Suprapubic skin (tissue), 4 donors: ENCODE measurements around the gene ITIH2. TPM values are rescaled to one million over a fixed set of nuclear protein-coding genes. Genes with fewer than 3 reads are reported as not detected.
"Not testable (repeated sequence)": the region's sequence is repeated elsewhere in the genome, so short reads cannot be mapped to it uniquely, and the experiment has no call there.

Experiments
- DNase-seq, 2 donors: peaks; one replicate each; pipeline ENCODE4 v3.0.0-alpha.2; 2019; ENCODE audit warnings: low spot score in 2 of 2
- H3K27ac ChIP-seq: fragments of 200-600 bp; sonication (generic); one replicate; pipeline ENCODE4 v1.5.1; 2019
- H3K27me3 ChIP-seq: fragments of 200-600 bp; sonication (generic); one replicate; pipeline ENCODE4 v1.5.1; 2019
- H3K36me3 ChIP-seq: fragments of 200-600 bp; sonication (generic); one replicate; pipeline ENCODE4 v1.5.1; 2019
- H3K4me1 ChIP-seq: fragments of 200-600 bp; sonication (generic); one replicate; pipeline ENCODE4 v1.5.1; 2019
- H3K4me3 ChIP-seq: fragments of 200-600 bp; sonication (generic); one replicate; pipeline ENCODE4 v1.5.1; 2019; ENCODE audit warnings: mild to moderate bottlenecking
- H3K9me3 ChIP-seq: fragments of 200-600 bp; sonication (generic); one replicate; pipeline ENCODE4 v1.5.1; 2019
- CTCF ChIP-seq, 2 donors: fragments of 200-600 bp in 1 of 2; fragments of 450-650 bp in 1 of 2; sonication (generic) in 1 of 2; IDR thresholded peaks; one replicate each; pipeline ENCODE4 v1.5.1; 2016 to 2019; ENCODE audit warnings: antibody characterized with exemption in 2 of 2, mild to moderate bottlenecking in 1 of 2, moderate library complexity in 1 of 2
- EP300 ChIP-seq: sonication (generic); formaldehyde crosslinking; IDR thresholded peaks from one replicate; pipeline ENCODE4 v1.6.1; 2017; ENCODE audit warnings: antibody characterized with exemption
- POLR2A ChIP-seq, 2 donors: fragments of 450-650 bp; IDR thresholded peaks; one replicate each; pipeline ENCODE4 v1.6.1; 2017; ENCODE audit warnings: antibody characterized with exemption in 2 of 2, mild to moderate bottlenecking in 2 of 2, moderate library complexity in 2 of 2
- POLR2AphosphoS5 ChIP-seq, 3 donors: sonication (generic); formaldehyde crosslinking; IDR thresholded peaks; one replicate each; pipeline ENCODE4 v1.6.1; 2017; ENCODE audit warnings: antibody characterized with exemption in 3 of 3
- WGBS: methylation state at CpG from one replicate; pipeline ENCODE4 v1.1.5; 2018; 5-methylcytosine and 5-hydroxymethylcytosine counted together
- total RNA-seq, 4 donors: library from RNA; depleted of rRNA; stranded (reverse); fragments of >200 nt; gene quantifications; one replicate each; pipeline ENCODE4 v1.1.0, GENCODE V29; 2016

ITIH2 gene
- total RNA-seq, 4 donors from 2014 or later, result 0.24 TPM; not detected in 3

GRCh38 chr10:7722927-7723529 is 19.9 kb downstream of the ITIH2 start:
- Histone ChIP-seq H3K27ac (no peak overlapping the region), H3K27me3 (peaks cover 5% of the 10 kb centered on the region), H3K36me3 (no peaks in the 10 kb centered on the region), H3K9me3 (no peaks in the 10 kb centered on the region), H3K4me3 (no peak overlapping the region), H3K4me1 (no peaks in the 10 kb centered on the region)
- WGBS, result 90% methylated on average over 18 of the region's 18 CpGs
- TF ChIP-seq POLR2A (IDR thresholded peaks at IDR 0.05) (no peak), CTCF (IDR thresholded peaks at IDR 0.05) (no peak), EP300 (no peak), POLR2AphosphoS5 (IDR thresholded peaks at IDR 0.05) (no peak)
- DNase-seq, result no peak

- DNase-seq, result no peak
- Histone ChIP-seq H3K4me1 (no peaks in the 10 kb centered on the region), H3K27me3 (peaks cover 4% of the 10 kb centered on the region), H3K27ac (no peak overlapping the region), H3K4me3 (no peak overlapping the region), H3K9me3 (no peaks in the 10 kb centered on the region), H3K36me3 (no peaks in the 10 kb centered on the region)
- WGBS, result 96% methylated on average over 8 of the region's 13 CpGs
- TF ChIP-seq POLR2AphosphoS5 (IDR thresholded peaks at IDR 0.05), result no peak
- no peak for TF ChIP-seq CTCF (IDR thresholded peaks at IDR 0.05)
- TF ChIP-seq EP300, result no peak
- no peak for TF ChIP-seq POLR2A (IDR thresholded peaks at IDR 0.05)
Measured at GRCh38 chr10:7734821-7735220, 31.7 kb downstream of the ITIH2 start.

GRCh38 chr10:7738536-7739407 is 35.7 kb downstream of the ITIH2 start:
- no peak overlapping the region for H3K27ac ChIP-seq
- WGBS, result 64% methylated on average over 20 of the region's 20 CpGs
- H3K27me3 ChIP-seq, result peaks cover 4% of the 10 kb centered on the region
- no peaks in the 10 kb centered on the region for H3K4me1 ChIP-seq
- no peaks in the 10 kb centered on the region for H3K36me3 ChIP-seq
- no peaks in the 10 kb centered on the region for H3K9me3 ChIP-seq
- DNase-seq, result no peak
- TF ChIP-seq POLR2A (IDR thresholded peaks at IDR 0.05), result no peak
- no peak for TF ChIP-seq EP300
- no peak overlapping the region for H3K4me3 ChIP-seq

GRCh38 chr10:7744307-7744706 is 41.2 kb downstream of the ITIH2 start:
- H3K36me3 ChIP-seq, result no peaks in the 10 kb centered on the region
- DNase-seq, result no peak
- WGBS, result 92% methylated on average over 8 of the region's 8 CpGs
- no peak overlapping the region for H3K27ac ChIP-seq
- no peaks in the 10 kb centered on the region for H3K4me1 ChIP-seq
- no peaks in the 10 kb centered on the region for H3K27me3 ChIP-seq
- no peaks in the 10 kb centered on the region for H3K9me3 ChIP-seq
- no peak overlapping the region for H3K4me3 ChIP-seq
- TF ChIP-seq EP300 (no peak), CTCF (IDR thresholded peaks at IDR 0.05) (no peak), POLR2AphosphoS5 (IDR thresholded peaks at IDR 0.05) (no peak), POLR2A (IDR thresholded peaks at IDR 0.05) (no peak)

GRCh38 chr10:7748637-7749036 is 45.5 kb downstream of the ITIH2 start:
- H3K27ac ChIP-seq, H3K4me1 ChIP-seq, DNase-seq, H3K9me3 ChIP-seq, H3K27me3 ChIP-seq, H3K4me3 ChIP-seq: not testable (repeated sequence)
- 93% methylated on average over 7 of the region's 7 CpGs for WGBS
- H3K36me3 ChIP-seq, result peaks cover 17% of the 10 kb centered on the region

- DNase-seq, result no peak
- Histone ChIP-seq H3K4me3 (no peak overlapping the region), H3K27me3 (no peaks in the 10 kb centered on the region), H3K4me1 (no peaks in the 10 kb centered on the region), H3K9me3 (no peaks in the 10 kb centered on the region), H3K27ac (no peak overlapping the region), H3K36me3 (peaks cover 33% of the 10 kb centered on the region)
- WGBS, result 86% methylated on average over 5 of the region's 5 CpGs
- no peak for TF ChIP-seq POLR2A (IDR thresholded peaks at IDR 0.05)
- TF ChIP-seq EP300, result no peak
Measured at GRCh38 chr10:7750222-7750621, 47.1 kb downstream of the ITIH2 start.
